Activated CD4-positive, alpha-beta memory T cell treated with anti-CD3 and anti-CD28 coated beads for 36 hours (primary cell): Measurements from ENCODE around the gene CYP26B1. TPM values are rescaled to one million over a fixed set of nuclear protein-coding genes. Genes with fewer than 3 reads are reported as not detected.

Source experiments
- CTCF ChIA-PET: fragments of 350-600 bp; sonication (Branson Sonifier 250); formaldehyde crosslinking; loops from one replicate; lab custom pipeline; 2021; ENCODE audit warnings: antibody characterized with exemption, inconsistent platforms; lab: Charles Lee
- POLR2A ChIA-PET: fragments of 350-600 bp; sonication (Branson Sonifier 250); formaldehyde crosslinking; loops from one replicate; lab custom pipeline; 2021; ENCODE audit warnings: antibody characterized with exemption; lab: Charles Lee
- DNase-seq: peaks from one replicate; pipeline ENCODE4 v3.0.0-alpha.2; 2020
- H3K27ac Mint-ChIP-seq: one replicate; pipeline ENCODE4 v1.8.0; 2021; ENCODE audit warnings: mixed read lengths
- H3K27me3 Mint-ChIP-seq: one replicate; pipeline ENCODE4 v1.8.0; 2021; ENCODE audit warnings: mixed read lengths
- H3K36me3 Mint-ChIP-seq: one replicate; pipeline ENCODE4 v1.8.0; 2021; ENCODE audit warnings: mixed read lengths
- H3K4me1 Mint-ChIP-seq: one replicate; pipeline ENCODE4 v1.8.0; 2021; ENCODE audit warnings: low read depth, mixed read lengths
- H3K4me3 Mint-ChIP-seq: one replicate; pipeline ENCODE4 v1.8.0; 2021; ENCODE audit warnings: mild to moderate bottlenecking, mixed read lengths
- H3K9me3 Mint-ChIP-seq: one replicate; pipeline ENCODE4 v1.8.0; 2021; ENCODE audit warnings: mixed read lengths
- intact Hi-C: fragments of 100-400 bp; cut with micrococcal nuclease; formaldehyde crosslinking; loops from one replicate; pipeline ENCODE4 v1.15.1; 2023
- total RNA-seq, 2 experiments: library from RNA; stranded (reverse); gene quantifications; one replicate each; pipeline ENCODE4 v1.2.3, GENCODE V29; 2021

CYP26B1 gene
- total RNA-seq, 2 experiments from 2014 or later, result not detected

GRCh38 chr2:72153924-72154323 lies 6.3 kb upstream of the CYP26B1 start:
- Mint-ChIP-seq H3K27me3 (peaks cover 53% of the 10 kb centered on the region), H3K4me3 (no peak overlapping the region), H3K4me1 (peaks cover 14% of the 10 kb centered on the region), H3K36me3 (peaks cover 1% of the 10 kb centered on the region), H3K27ac (no peak overlapping the region), H3K9me3 (no peaks in the 10 kb centered on the region)
- intact Hi-C loops, result no loop called here
- DNase-seq, result no peak
- POLR2A ChIA-PET, result no interaction called here
- CTCF ChIA-PET, result interaction anchor here (1.3 kb wide), 1 partner anchor 608 kb away, joined by 3 read pairs; no protein-coding TSS in a partner anchor

- ChIA-PET CTCF (interaction anchor here (0.7 to 3.7 kb wide), 2 partner anchors 230 to 374 kb away, joined by 4 to 68 read pairs; no protein-coding TSS in a partner anchor), POLR2A (no interaction called here)
- H3K4me3 Mint-ChIP-seq, result no peak overlapping the region
- H3K9me3 Mint-ChIP-seq, result no peaks in the 10 kb centered on the region
- peaks cover 52% of the 10 kb centered on the region for H3K27me3 Mint-ChIP-seq
- peaks cover 1% of the 10 kb centered on the region for H3K36me3 Mint-ChIP-seq
- H3K27ac Mint-ChIP-seq, result no peak overlapping the region
- intact Hi-C loops, result no loop called here
- H3K4me1 Mint-ChIP-seq, result peaks cover 16% of the 10 kb centered on the region
- DNase-seq, result no peak
Observed at GRCh38 chr2:72153026-72153791, 5.5 kb upstream of the CYP26B1 start.

- DNase-seq, result no peak
- Mint-ChIP-seq H3K4me3 (no peak overlapping the region), H3K27ac (no peak overlapping the region), H3K9me3 (no peaks in the 10 kb centered on the region), H3K27me3 (peaks cover 61% of the 10 kb centered on the region), H3K4me1 (peaks cover 29% of the 10 kb centered on the region), H3K36me3 (peaks cover 1% of the 10 kb centered on the region)
- POLR2A ChIA-PET, result no interaction called here
- intact Hi-C loops, result loop anchor here (1.0 to 2.0 kb wide), 4 partner anchors 227 to 621 kb away; no protein-coding TSS in a partner anchor
- CTCF ChIA-PET, result interaction anchor here (0.8 to 3.7 kb wide), 20 partner anchors 10 to 766 kb away, joined by 3 to 68 read pairs (median 4); partner anchors contain the start of gene EMX1
Observed at GRCh38 chr2:72150861-72151356, 3.2 kb upstream of the CYP26B1 start.

GRCh38 chr2:72150157-72150860 lies 2.6 kb upstream of the CYP26B1 start:
- intact Hi-C loops, result loop anchor here (1.0 to 2.0 kb wide), 4 partner anchors 226 to 620 kb away; no protein-coding TSS in a partner anchor
- Mint-ChIP-seq H3K27me3 (peaks cover 63% of the 10 kb centered on the region), H3K4me3 (peak overlapping the region; percentile 62), H3K27ac (no peak overlapping the region), H3K4me1 (peaks cover 35% of the 10 kb centered on the region), H3K9me3 (no peaks in the 10 kb centered on the region), H3K36me3 (peaks cover 1% of the 10 kb centered on the region)
- ChIA-PET POLR2A (no interaction called here), CTCF (interaction anchor here (0.6 to 3.7 kb wide), 23 partner anchors 9 to 767 kb away, joined by 3 to 68 read pairs (median 4); partner anchors contain the start of gene EMX1)
- peak; percentile 75 for DNase-seq

- DNase-seq, result peak; percentile 19
- POLR2A ChIA-PET, result interaction anchor here (0.6 kb wide), 1 partner anchor 874 kb away, joined by 3 read pairs; no protein-coding TSS in a partner anchor
- Mint-ChIP-seq H3K4me1 (peaks cover 37% of the 10 kb centered on the region), H3K9me3 (no peaks in the 10 kb centered on the region), H3K4me3 (peak overlapping the region; percentile 62), H3K27ac (no peak overlapping the region), H3K36me3 (peaks cover 1% of the 10 kb centered on the region), H3K27me3 (peaks cover 58% of the 10 kb centered on the region)
- CTCF ChIA-PET, result interaction anchor here (0.6 to 3.7 kb wide), 24 partner anchors 9 to 767 kb away, joined by 3 to 68 read pairs (median 4); partner anchors contain the start of gene EMX1
- intact Hi-C loops, result loop anchor here (1.0 to 10.0 kb wide), 6 partner anchors 225 to 768 kb away; partner anchors contain the start of gene EMX1
Observed at GRCh38 chr2:72149556-72150156, 2.0 kb upstream of the CYP26B1 start.

GRCh38 chr2:72148837-72149555 lies 1.3 kb upstream of the CYP26B1 start:
- peak; percentile 43 for DNase-seq
- CTCF ChIA-PET, result interaction anchor here (1.5 to 3.2 kb wide), 4 partner anchors 11 to 602 kb away, joined by 3 to 23 read pairs (median 6); no protein-coding TSS in a partner anchor
- peak overlapping the region; percentile 62 for H3K4me3 Mint-ChIP-seq
- no peak overlapping the region for H3K27ac Mint-ChIP-seq
- H3K36me3 Mint-ChIP-seq, result peaks cover 1% of the 10 kb centered on the region
- intact Hi-C loops, result loop anchor here (5.0 to 10.0 kb wide), 2 partner anchors 596 to 768 kb away; partner anchors contain the start of gene EMX1
- peaks cover 59% of the 10 kb centered on the region for H3K27me3 Mint-ChIP-seq
- POLR2A ChIA-PET, result interaction anchor here (0.6 kb wide), 1 partner anchor 873 kb away, joined by 3 read pairs; no protein-coding TSS in a partner anchor
- H3K4me1 Mint-ChIP-seq, result peaks cover 39% of the 10 kb centered on the region
- H3K9me3 Mint-ChIP-seq, result no peaks in the 10 kb centered on the region

- peak; percentile 9 for DNase-seq
- ChIA-PET POLR2A (interaction anchor here (0.6 kb wide), 1 partner anchor 1911 kb away, joined by 3 read pairs; no protein-coding TSS in a partner anchor), CTCF (interaction anchor here (1.5 to 3.2 kb wide), 3 partner anchors 11 to 601 kb away, joined by 3 to 23 read pairs (median 6); no protein-coding TSS in a partner anchor)
- Mint-ChIP-seq H3K4me3 (peak overlapping the region; percentile 59), H3K9me3 (no peaks in the 10 kb centered on the region), H3K27me3 (peaks cover 65% of the 10 kb centered on the region), H3K27ac (no peak overlapping the region), H3K36me3 (peaks cover 1% of the 10 kb centered on the region), H3K4me1 (peaks cover 45% of the 10 kb centered on the region)
- intact Hi-C loops, result loop anchor here (5.0 to 10.0 kb wide), 2 partner anchors 597 to 769 kb away; partner anchors contain the start of gene EMX1
Observed at GRCh38 chr2:72148003-72148836, 558 bp upstream of the CYP26B1 start.

GRCh38 chr2:72146347-72147302 lies 1.0 kb downstream of the CYP26B1 start:
- Mint-ChIP-seq H3K27me3 (peaks cover 67% of the 10 kb centered on the region), H3K4me1 (peaks cover 45% of the 10 kb centered on the region), H3K36me3 (peaks cover 1% of the 10 kb centered on the region), H3K4me3 (peak overlapping the region; percentile 9), H3K9me3 (no peaks in the 10 kb centered on the region), H3K27ac (no peak overlapping the region)
- peak; percentile 8 for DNase-seq
- intact Hi-C loops, result loop anchor here (5.0 to 10.0 kb wide), 2 partner anchors 598 to 771 kb away; partner anchors contain the start of gene EMX1
- ChIA-PET CTCF (no interaction called here), POLR2A (no interaction called here)

GRCh38 chr2:72145658-72146329 lies 1.9 kb downstream of the CYP26B1 start:
- intact Hi-C loops, result loop anchor here (5.0 to 10.0 kb wide), 2 partner anchors 599 to 772 kb away; partner anchors contain the start of gene EMX1
- peaks cover 63% of the 10 kb centered on the region for H3K27me3 Mint-ChIP-seq
- ChIA-PET CTCF (no interaction called here), POLR2A (no interaction called here)
- H3K27ac Mint-ChIP-seq, result no peak overlapping the region
- H3K4me3 Mint-ChIP-seq, result peak overlapping the region; percentile 28
- peaks cover 45% of the 10 kb centered on the region for H3K4me1 Mint-ChIP-seq
- no peaks in the 10 kb centered on the region for H3K9me3 Mint-ChIP-seq
- DNase-seq, result no peak
- peaks cover 1% of the 10 kb centered on the region for H3K36me3 Mint-ChIP-seq
